Glomerular endothelial cell (primary cell): Measurements from ENCODE around the gene TPD52L1. TPM values are rescaled to one million over a fixed set of nuclear protein-coding genes. Genes with fewer than 3 reads are reported as not detected.

Experiments
- DNase-seq: peaks from one replicate; pipeline ENCODE4 v3.0.0-alpha.2; 2011; ENCODE audit warnings: low read depth, low spot score; ENCODE audit errors: extremely low read depth
- total RNA-seq: library from RNA; depleted of rRNA; stranded (reverse); fragments of >200 nt; gene quantifications from 2 replicates; pipeline ENCODE4 v1.2.3, GENCODE V29; 2015

TPD52L1 gene
- total RNA-seq, 1 donor from 2014 or later = 5.1 TPM

DNA sequence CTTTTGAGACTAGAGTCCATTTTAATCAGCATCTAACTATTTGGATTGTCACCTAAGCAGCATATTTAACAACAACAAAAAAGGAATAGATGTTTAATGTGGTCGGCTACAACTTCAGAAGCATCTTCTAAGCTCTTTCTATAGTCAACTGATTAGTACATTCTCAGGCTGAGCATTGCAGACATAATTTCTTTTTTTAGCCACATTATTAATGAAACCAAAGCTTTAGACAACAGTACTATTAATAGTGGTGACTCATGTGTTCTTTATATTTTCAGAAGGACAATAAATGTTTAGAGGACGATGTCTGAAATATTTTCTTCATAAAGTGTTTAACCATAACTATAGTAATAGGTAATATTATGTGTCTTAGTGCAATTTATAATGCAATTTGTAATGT, 52.4 kb downstream of the TPD52L1 start:
- DNase-seq = no peak

DNA sequence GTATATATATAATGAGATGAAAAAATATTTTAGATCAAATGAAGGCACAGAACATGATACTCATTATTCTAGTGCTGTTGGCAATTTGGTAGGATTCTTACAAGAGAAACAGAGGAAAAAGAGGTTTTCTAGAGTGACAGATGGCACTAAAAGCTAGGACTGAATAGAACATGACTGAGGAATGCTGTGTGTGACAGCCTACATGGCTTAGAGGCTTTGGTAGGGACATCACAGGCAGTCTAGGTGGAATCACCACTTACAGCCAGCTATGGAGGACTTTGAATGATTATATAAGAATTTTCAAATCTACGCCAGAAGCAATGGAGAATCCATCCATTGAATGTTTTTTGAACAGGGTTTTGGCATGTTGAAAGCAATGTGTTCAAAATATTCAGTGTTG, 52.8 kb downstream of the TPD52L1 start:
- DNase-seq = no peak

DNA sequence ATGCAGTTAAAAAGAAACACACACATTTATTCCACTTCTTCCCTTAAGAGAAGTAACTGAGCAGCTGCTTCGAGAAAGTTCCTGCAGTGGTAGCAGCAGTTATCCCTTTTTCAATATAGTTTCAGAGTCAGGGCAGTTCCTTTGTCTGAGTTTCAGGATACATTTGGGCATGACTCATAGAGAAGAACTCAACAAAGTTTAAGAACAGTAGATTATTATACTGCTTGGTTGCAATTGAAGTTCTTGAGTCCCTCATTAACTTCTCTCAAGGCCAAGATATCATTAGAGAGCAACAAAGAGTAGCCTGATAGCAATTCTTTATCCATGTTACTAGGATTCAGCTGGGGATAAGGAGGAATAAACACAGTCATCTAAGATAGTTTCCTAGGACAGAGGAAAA, 54.4 kb downstream of the TPD52L1 start:
- DNase-seq = no peak

DNA sequence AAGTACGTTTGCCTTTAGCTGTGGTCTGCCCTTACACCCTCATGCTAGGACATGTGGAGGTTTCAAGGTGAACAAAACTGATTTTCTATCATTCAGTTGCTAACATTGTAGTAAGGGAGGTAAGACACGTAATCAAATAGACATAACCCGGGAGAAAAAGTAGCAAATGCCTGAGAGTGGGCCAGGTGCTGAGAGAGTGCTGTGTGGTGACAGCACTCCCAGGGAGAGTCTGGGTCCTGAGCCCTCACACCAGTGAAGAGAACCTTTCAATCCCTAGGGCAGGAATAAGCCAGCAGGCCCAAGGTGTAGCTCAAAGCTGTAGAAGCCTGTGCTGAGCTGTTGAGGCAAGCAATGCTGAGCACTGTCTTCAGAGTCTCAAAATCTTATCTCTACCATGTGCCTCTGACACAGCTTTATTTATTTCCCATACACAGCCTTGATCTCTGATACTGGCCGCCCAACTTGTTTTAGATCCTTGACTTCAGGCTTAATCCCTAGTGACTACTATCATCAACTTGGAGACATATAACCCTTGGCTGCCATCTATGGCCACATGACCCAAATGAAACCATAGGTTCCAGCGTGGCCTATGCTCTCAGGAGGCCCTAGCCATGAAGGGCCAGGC, 55.2 kb downstream of the TPD52L1 start:
- DNase-seq = no peak

DNA sequence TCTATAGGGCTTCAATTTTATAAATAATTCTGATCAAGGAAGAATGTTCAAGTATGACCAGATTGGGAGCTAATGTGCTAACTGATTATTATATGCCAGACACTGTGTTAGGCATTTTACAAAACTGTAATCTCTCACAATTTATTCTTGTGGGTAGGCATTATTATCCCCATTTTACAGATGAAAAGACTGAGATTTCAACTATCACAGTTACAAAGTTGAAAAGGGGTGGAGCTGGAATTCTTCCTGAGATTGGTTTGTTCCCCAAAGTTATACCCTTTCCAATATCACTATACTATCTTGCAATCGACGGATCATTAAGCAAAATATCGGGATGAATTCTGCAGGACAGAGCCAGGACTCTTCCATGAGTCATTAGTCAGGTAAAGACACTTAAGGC, 57.1 kb downstream of the TPD52L1 start:
- no peak for DNase-seq

DNA sequence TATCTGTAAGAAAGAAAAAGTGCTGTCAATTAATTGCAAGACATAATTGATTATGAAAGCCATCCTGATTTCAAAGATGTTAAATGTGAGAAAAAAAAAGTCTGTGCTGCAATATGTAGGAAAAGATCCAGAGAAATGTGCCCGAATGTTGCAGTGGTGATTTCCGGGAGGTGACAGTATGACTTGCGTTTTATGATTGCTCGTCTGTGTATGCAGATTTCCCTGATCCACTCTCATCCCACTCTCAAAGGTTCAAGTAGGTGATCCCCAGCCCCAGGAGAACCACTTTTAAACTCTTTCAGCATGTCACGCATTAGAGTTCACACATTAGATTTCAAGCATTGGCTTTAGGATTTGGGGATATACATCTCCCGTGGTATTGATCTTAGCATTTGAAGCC, 57.8 kb downstream of the TPD52L1 start:
- no peak for DNase-seq

DNA sequence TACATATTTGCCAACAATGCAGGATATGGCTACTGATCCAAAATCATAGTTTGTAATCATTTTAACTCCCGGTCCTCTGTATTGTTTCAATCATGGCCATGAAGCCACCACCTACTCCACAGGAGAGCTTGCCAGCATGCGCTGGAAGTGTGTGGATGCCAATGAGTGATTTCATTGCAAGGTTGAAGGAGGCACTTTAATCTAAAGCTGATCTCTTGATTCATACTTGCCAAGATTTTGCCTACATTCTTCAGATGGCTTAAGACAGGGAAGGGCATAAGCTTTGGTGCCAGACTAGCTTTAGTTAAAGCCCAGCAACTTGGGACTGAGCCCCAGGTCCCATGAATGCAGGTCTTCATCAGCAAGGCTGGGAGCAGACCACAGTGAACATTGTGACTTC, 58.8 kb downstream of the TPD52L1 start:
- no peak for DNase-seq

DNA sequence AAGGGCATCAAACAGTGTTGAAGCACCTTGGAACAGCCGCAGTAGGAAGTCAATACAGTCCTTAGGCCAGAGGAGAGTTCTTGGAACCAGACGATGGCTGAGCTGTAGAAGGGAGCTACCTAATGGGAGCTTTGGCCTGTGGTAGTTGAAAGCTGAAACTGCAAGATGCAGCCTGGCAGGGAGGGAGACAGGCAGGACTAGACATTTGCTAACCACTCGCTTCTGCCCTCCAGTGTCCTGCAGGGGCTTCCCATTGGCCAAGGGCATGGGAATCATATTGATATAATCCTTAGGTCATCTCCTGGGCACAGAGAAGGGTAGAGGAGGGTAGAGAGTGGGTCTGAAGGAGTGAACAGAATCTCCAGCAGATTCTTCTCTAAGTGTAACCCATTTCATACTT, 60.4 kb downstream of the TPD52L1 start:
- no peak for DNase-seq

DNA sequence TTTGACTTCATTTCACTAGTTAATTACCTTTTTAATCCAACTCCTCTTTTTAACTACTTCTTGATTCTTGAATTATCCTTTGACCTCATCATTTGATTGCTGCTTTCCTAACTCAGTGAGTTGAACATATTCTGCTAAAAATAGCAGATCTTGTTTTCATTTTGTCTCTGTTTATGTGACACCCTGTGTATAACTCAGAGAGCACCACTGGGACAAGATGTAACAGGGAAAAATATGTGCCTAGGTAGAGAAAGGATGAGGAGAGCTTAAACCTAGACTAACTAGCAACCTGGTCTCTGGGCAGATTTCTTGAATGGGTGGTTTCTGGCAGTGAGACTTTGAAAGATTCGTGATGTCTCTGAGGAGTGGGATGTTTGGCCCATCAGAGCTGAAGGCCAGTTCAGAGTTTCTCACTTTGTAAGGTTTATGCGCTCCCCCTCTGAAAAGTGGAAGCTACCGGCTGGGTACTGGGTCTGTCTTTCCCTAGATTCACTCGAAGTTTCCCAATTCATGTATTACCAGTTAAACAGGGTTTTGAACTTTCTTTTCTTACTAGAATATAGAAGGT, 61.8 kb downstream of the TPD52L1 start:
- no peak for DNase-seq

DNA sequence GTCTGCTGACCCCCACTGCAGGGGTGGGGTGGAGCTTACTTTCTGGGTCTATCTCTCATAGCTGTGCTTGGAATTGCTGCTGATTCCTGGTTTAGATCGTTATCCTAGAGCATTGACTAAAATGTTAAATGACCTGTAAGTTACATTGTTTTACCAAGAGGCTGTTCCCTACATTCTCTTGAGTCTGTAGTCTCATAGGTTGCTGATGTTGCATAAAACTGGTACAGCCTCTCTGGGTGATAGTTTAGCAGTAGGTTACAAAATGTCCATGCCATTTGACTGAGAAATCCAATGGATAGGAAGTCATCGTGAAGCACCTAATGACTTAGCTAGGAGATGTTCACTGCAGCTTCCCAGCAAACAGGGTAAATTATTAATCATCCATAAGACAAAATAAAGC, 62.4 kb downstream of the TPD52L1 start:
- DNase-seq = no peak

DNA sequence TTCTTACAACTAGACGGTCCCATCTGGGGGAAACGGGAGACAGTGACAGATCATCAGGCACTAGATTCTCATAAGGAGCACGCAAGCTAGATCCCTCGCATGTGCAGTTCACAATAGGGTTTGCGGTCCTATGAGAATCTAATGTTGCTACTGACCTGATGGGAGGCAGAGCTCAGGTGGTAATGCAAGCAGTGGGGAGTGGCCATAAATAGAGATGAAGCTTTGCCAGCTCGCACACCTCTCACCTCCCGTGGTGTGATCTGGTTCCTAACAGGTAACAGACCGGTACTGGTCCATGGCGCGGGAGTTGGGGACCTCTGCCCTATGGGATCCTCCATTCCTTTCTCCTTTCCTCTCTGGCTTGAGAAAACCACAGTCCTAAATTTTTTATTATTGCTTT, 63.8 kb downstream of the TPD52L1 start:
- DNase-seq = no peak

DNA sequence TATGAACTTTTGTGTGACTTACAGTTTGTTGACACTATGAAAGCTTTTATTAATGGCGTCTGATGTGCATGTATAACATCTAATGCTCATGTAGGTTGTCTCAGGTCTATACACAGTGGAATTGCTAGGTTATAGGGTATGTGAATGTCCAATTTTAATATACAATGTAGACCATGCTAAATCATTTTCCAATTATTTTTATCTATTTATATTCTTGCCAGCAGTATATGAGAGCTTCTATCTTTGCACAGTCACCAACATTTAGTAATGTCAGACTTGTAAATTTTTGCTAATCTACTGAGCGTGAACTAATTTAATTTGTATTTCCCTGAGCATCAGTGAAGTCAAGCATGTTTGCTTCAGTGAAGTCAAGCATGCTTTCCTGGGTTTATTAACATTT, 64.4 kb downstream of the TPD52L1 start:
- no peak for DNase-seq

DNA sequence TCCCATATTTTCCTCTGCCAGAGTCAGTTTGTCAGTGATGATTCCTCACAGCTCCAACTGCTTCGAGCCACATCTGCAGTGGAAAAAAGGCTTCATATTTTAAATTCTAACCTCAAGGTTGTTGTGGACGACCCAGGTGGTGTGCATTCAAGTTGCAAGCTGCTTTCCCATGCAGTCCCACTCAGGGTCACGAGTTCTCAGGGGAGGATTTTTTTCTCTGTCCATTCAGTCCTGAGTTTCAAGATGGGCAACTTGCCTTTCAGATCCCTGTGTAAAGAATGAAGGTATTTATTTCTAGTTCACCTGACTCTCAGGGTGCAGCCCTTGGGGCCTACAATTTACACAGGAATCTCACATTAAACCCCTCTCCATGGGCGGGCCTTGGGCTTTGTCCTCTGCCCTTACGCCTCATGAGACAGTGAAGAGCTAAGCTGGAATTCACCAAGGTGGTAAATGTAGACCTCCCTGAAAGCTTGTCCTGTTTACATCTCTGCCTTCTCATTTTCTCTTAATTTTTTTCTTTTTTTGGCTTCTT, 65.9 kb downstream of the TPD52L1 start:
- DNase-seq = no peak

DNA sequence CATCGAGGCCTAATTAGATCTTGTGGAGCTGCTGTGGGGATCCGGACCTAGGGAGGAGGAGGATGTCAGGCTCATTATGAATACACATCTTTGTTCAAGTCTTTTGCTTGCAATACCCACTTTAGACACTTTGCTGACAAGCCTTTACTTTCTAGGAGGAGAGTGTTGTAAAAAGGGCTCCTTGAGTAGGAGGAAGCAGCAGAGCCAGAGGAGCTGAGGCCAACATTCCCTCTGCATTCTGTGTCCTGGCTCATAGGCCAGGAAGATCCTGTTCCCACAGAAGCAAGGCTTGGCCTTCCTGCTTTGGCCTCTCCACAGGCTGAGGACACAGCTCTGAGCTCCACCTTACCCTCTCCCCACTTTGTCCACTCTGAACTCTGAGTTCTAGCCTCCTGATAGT, 67.1 kb downstream of the TPD52L1 start:
- no peak for DNase-seq

DNA sequence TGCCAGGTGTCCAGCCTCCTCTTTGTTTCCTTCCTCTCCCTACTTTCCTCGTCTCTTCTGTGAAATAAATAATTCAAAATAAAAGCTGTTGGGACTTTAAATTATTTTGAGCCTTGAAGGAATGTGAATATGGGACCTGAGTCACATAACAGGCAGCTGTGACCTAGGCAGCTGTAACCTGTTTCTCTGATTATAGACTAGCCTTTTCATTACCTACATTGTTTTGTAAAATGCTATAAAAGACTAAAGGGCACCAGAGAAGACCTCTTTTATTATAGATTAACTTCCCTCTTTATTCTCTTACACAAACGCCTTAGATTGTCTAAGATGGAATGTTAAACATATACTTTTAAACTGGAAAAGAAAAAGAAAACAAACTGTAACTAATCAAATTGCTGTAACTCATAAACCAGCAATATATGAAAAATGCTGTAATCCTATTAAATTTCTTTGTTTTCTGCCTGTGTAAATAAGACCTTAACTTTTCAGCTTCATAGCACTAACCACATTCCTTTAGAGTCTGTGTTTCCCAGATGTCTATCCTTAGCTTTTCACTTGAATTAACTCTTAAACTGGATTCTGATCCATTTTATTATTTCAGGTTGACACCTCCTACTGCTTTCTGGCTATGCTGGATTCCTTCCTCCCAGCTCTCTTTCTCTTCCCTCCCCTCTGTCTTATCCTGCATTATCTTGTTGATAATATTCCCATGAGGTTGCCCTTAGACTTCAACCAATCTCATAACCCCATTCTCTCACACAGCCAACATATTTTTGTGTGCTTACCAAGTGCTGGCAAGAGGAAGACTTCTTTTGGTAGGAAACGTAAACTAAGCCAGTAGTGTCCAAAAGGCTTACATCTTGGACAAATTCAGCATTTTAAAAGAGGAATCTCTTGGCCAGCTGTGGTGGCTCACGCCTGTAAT, 69.2 kb downstream of the TPD52L1 start:
- no peak for DNase-seq

DNA sequence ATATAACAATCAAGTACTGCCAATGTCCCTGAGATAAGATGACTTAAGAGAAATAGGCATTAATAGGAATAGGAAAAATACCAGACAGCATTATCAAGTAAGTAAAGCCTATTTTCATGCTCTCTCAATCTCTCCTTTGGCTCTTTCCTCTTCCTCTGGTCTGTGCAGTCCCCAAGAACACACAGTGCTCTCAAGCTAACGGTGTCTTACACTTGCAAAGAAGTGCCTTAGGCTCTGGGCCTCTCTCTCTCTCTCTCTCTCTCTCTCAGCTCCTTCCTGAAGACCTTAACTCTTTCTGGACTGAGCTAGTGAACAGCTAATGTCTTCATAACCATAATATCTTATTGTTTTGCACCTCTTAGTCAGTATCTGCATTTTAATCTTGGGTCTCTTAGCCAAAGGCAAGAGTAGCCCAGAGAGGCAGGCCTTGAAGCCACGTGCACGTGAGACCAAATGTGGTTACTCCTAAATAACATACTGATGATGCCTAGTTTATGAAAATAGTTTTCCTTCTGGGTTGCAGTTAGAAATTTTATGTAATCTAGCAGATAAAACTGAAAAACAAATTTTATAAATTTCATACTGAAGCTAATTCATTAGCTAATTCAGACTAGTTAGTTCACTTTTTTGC, 70.8 kb downstream of the TPD52L1 start:
- DNase-seq = no peak

DNA sequence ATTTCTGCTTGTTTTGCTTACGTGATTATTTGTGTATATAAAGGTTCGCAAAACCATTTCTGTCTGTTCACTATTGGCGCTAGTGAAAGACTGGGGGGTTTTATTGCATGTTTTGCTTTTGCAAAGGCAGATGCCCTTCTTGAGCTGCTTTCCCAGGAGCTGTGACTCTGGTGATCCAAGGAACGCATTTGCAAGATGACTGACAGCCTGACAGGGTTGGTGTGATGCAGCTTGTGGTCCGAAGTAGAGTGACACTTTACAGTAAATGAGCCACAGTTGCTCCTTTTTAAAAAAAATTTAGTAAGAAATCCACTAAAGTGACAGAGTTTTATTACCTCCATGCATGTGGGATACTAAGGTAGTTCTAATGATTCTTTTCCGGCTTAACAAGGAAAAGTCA, 73.7 kb downstream of the TPD52L1 start:
- no peak for DNase-seq

DNA sequence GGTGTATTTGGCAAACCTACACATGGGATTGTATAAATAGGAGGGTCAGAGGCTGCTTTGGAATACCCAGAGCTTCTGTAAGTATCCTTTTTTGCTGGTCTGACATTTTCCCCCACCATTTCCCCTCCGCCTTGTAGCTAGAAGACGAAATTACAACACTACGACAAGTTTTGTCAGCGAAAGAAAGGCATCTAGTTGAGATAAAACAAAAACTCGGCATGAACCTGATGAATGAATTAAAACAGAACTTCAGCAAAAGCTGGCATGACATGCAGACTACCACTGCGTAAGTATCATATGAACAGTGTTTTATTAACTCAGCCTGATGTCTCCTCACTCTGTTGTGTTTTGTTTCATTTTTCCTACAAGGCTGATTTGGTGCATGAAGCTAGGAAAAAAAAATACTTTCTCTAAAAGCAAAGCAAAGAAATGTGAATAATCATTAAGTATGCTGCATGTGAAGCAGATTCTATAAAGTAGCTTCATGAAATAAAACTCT, 75.5 kb downstream of the TPD52L1 start:
- no peak for DNase-seq

DNA sequence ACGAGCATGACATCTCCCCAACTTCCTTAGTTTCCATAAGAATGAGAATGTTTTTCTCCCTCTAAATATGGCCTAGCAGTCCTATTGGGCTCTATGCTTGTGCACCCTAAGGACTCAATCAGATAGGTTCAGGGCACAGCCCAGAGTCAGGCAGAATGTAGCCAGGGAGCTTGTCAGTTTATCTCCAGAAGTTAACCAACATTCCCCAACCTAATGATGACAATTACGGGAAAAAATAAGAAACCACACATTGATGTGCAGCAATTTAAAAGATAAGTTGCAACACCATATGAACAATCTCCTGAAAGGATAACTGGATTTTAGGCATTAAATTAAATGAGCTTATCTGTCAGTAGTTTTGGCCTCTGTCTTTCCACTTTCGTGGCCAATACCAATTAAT, 77.1 kb downstream of the TPD52L1 start:
- no peak for DNase-seq

DNA sequence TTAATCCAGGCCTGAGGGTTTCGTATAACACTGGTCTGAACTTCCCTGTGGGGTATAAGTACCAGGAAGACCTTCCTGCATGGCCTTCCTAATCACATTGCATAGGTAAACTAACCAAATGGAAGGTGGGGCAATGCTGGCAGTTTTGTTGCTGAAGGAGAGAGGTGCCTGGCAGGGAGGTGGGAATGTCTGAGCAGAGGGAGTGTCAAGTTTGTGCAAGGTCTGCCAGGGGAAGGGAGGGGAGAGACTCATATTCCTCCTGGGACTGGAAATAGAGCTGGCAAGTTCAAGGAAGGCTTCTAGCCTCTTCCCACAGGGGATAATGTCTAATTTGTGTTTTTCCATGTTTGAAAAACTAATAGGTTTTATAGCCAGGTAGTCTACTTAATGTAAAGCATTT, 77.6 kb downstream of the TPD52L1 start:
- no peak for DNase-seq
